KBM-7 (cell line): ENCODE data around the gene CDH4.

Experiments
- DNase-seq: peaks from one replicate; pipeline ENCODE4 v3.0.0-alpha.2; 2015
- in situ Hi-C: fragments of 300-500 bp; cut with MboI; formaldehyde crosslinking; loops from 2 replicates; pipeline ENCODE4 v1.14.3; 2020; ENCODE audit warnings: low sequenced_read_pairs, low pct_unique_long_range_greater_than_20kb, mixed read lengths

The CDH4 gene

GRCh38 chr20:61371501-61372136, 119.6 kb downstream of the CDH4 start:
- in situ Hi-C loops: no loop called here
- DNase-seq: no peak

GRCh38 chr20:61372137-61373054, 120.3 kb downstream of the CDH4 start:
- in situ Hi-C loops: no loop called here
- DNase-seq: no peak

GRCh38 chr20:61373055-61373399, 121.0 kb downstream of the CDH4 start:
- DNase-seq: no peak
- in situ Hi-C loops: no loop called here

- DNase-seq: no peak
- in situ Hi-C loops: no loop called here
Measured at GRCh38 chr20:61373956-61374545, 122.0 kb downstream of the CDH4 start.

GRCh38 chr20:61376541-61377240, 124.6 kb downstream of the CDH4 start:
- in situ Hi-C loops: no loop called here

GRCh38 chr20:61378694-61379355, 126.8 kb downstream of the CDH4 start:
- no peak for DNase-seq
- in situ Hi-C loops: no loop called here

More at GRCh38 chr20:61376541-61377240, 124.6 kb downstream of the CDH4 start:
- DNase-seq: no peak

GRCh38 chr20:61379898-61380544, 128.0 kb downstream of the CDH4 start:
- in situ Hi-C loops: no loop called here
- DNase-seq: no peak

GRCh38 chr20:61380545-61380915, 128.5 kb downstream of the CDH4 start:
- in situ Hi-C loops: no loop called here
- no peak for DNase-seq

GRCh38 chr20:61382194-61382593, 130.1 kb downstream of the CDH4 start:
- in situ Hi-C loops: no loop called here
- DNase-seq: no peak

GRCh38 chr20:61385296-61385695, 133.2 kb downstream of the CDH4 start:
- no peak for DNase-seq
- in situ Hi-C loops: no loop called here

GRCh38 chr20:61385731-61386130, 133.7 kb downstream of the CDH4 start:
- no peak for DNase-seq
- in situ Hi-C loops: no loop called here

GRCh38 chr20:61387204-61387953, 135.3 kb downstream of the CDH4 start:
- no peak for DNase-seq
- in situ Hi-C loops: no loop called here

GRCh38 chr20:61387954-61388348, 135.9 kb downstream of the CDH4 start:
- DNase-seq: no peak
- in situ Hi-C loops: no loop called here

GRCh38 chr20:61389077-61389476, 137.0 kb downstream of the CDH4 start:
- in situ Hi-C loops: no loop called here
- no peak for DNase-seq

- in situ Hi-C loops: no loop called here
- no peak for DNase-seq
Measured at GRCh38 chr20:61391185-61391584, 139.1 kb downstream of the CDH4 start.

- no peak for DNase-seq
- in situ Hi-C loops: no loop called here
Measured at GRCh38 chr20:61391812-61392520, 139.9 kb downstream of the CDH4 start.

GRCh38 chr20:61394088-61394799, 142.2 kb downstream of the CDH4 start:
- no peak for DNase-seq

More at GRCh38 chr20:61394088-61394799, 142.2 kb downstream of the CDH4 start:
- in situ Hi-C loops: no loop called here
